Activated gamma-delta T cell treated with anti-CD3 and anti-CD28 coated beads, Interleukin-2, amount 50 U/mL, for 16 hours (primary cell): ENCODE data around the gene KMT5C.
"Not testable (repeated sequence)": the region's sequence is repeated elsewhere in the genome, so short reads cannot be mapped to it uniquely, and the experiment has no call there.

Experiments used
- DNase-seq: peaks from one replicate; pipeline ENCODE4 v3.0.0-alpha.2; 2020; ENCODE audit warnings: low read depth

KMT5C gene

GRCh38 chr19:55316646-55317045, 23.0 kb upstream of the KMT5C start:
- no peak for DNase-seq

- DNase-seq: no peak
Observed at GRCh38 chr19:55319785-55320184, 19.9 kb upstream of the KMT5C start.

GRCh38 chr19:55320844-55321419, 18.7 kb upstream of the KMT5C start:
- DNase-seq: no peak

GRCh38 chr19:55321466-55322137, 18.1 kb upstream of the KMT5C start:
- no peak for DNase-seq

GRCh38 chr19:55322204-55322885, 17.3 kb upstream of the KMT5C start:
- DNase-seq: no peak

GRCh38 chr19:55324662-55325061, 15.0 kb upstream of the KMT5C start:
- no peak for DNase-seq

GRCh38 chr19:55325172-55325571, 14.5 kb upstream of the KMT5C start, which contains the start of gene TMEM150B:
TMEM150B (minus strand) TSS chr19:55325341; CDS start chr19:55321036, 4,305 bp downstream.
- no peak for DNase-seq

- DNase-seq: not testable (repeated sequence)
Observed at GRCh38 chr19:55328774-55329318, 10.8 kb upstream of the KMT5C start.

GRCh38 chr19:55329791-55330190, 9.9 kb upstream of the KMT5C start:
- DNase-seq: not testable (repeated sequence)

- no peak for DNase-seq
Observed at GRCh38 chr19:55333870-55334269, 5.8 kb upstream of the KMT5C start.

- no peak for DNase-seq
Observed at GRCh38 chr19:55336101-55336500, 3.6 kb upstream of the KMT5C start.

GRCh38 chr19:55339889-55340783, 460 bp downstream of the KMT5C start:
- DNase-seq: no peak

- no peak for DNase-seq
Observed at GRCh38 chr19:55340784-55341147, 1.1 kb downstream of the KMT5C start.

- peak; percentile 20 for DNase-seq
Observed at GRCh38 chr19:55341171-55341588, 1.5 kb downstream of the KMT5C start.

GRCh38 chr19:55341595-55342531, 2.2 kb downstream of the KMT5C start:
- DNase-seq: no peak

GRCh38 chr19:55344444-55344843, 4.8 kb downstream of the KMT5C start:
- no peak for DNase-seq

GRCh38 chr19:55345101-55345817, 5.6 kb downstream of the KMT5C start:
- no peak for DNase-seq

- DNase-seq: no peak
Observed at GRCh38 chr19:55345818-55346724, 6.4 kb downstream of the KMT5C start.
